Esophagus squamous epithelium (tissue), 4 donors: ENCODE measurements around the gene TNFSF11.

Experiments
- CTCF ChIP-seq, 6 experiments: fragments of 450-650 bp in 4 of 6; fragments of 200-600 bp in 2 of 6; sonication (generic) in 2 of 6; IDR thresholded peaks; one replicate each; pipeline ENCODE4 v1.5.1; 2016 to 2019; ENCODE audit warnings: antibody characterized with exemption in 6 of 6, mild to moderate bottlenecking in 4 of 6, moderate library complexity in 4 of 6
- POLR2A ChIP-seq, 4 donors: fragments of 450-650 bp; IDR thresholded peaks; one replicate each; pipeline ENCODE4 v1.6.1; 2017; ENCODE audit warnings: antibody characterized with exemption in 4 of 4, mild to moderate bottlenecking in 4 of 4, moderate library complexity in 3 of 4

- no peak for TF ChIP-seq CTCF (IDR thresholded peaks at IDR 0.05)
- TF ChIP-seq POLR2A (IDR thresholded peaks at IDR 0.05) = no peak
Observed at GRCh38 chr13:42577538-42577937, 3.6 kb downstream of the TNFSF11 start.
